Articular chondrocyte of knee joint (primary cell): Measurements from ENCODE around the gene CELF5. TPM values are rescaled to one million over a fixed set of nuclear protein-coding genes. Genes with fewer than 3 reads are reported as not detected.

Source experiments
- total RNA-seq: library from RNA; depleted of rRNA; stranded (reverse); fragments of >200 nt; gene quantifications from 2 replicates; pipeline ENCODE4 v1.2.3, GENCODE V29; 2012

Gene CELF5
- 0.13 and 0.22 TPM in 2 replicates for total RNA-seq

GRCh38 chr19:3224346-3225168, at the start of gene CELF5:
Gene CELF5 (plus strand): TSS chr19:3224661. CDS start chr19:3224740, 79 bp downstream.

GRCh38 chr19:3178377-3178972, 46.0 kb upstream of the CELF5 start, which contains the start of gene S1PR4:
Gene S1PR4 (plus strand): TSS chr19:3178769. CDS start chr19:3178793, 24 bp downstream.

GRCh38 chr19:3185461-3186159, 38.9 kb upstream of the CELF5 start, which contains the start of gene NCLN:
Gene NCLN (plus strand): TSS chr19:3185930. CDS start chr19:3186031, 101 bp downstream.

Other genes with a start within 250 kb of the CELF5 start
- gene TLE6, start 247.1 kb upstream of the CELF5 start, total RNA-seq: 2.7 and 2.8 TPM in 2 replicates
- gene TLE2, start 195.4 kb upstream of the CELF5 start, total RNA-seq: 4.5 and 8.1 TPM in 2 replicates
- 174 and 211 TPM in 2 replicates for gene TLE5, start 162.2 kb upstream of the CELF5 start, total RNA-seq
- gene GNA11, start 130.3 kb upstream of the CELF5 start, total RNA-seq: 42.6 and 51.4 TPM in 2 replicates
- not detected in 2 replicates for gene GNA15, start 88.6 kb upstream of the CELF5 start, total RNA-seq
- gene S1PR4, start 45.9 kb upstream of the CELF5 start, total RNA-seq: not detected in 2 replicates
- gene NCLN, start 38.7 kb upstream of the CELF5 start, total RNA-seq: 31.2 and 31.9 TPM in 2 replicates
- gene NFIC, start 141.9 kb downstream of the CELF5 start, total RNA-seq: 80.0 and 85.8 TPM in 2 replicates